ENCODE results near the gene IL4I1.

The IL4I1 gene

GRCh38 chr19:49880162-49880869, 16.4 kb downstream of the IL4I1 start:
- ATAC-seq: no peak

DNA sequence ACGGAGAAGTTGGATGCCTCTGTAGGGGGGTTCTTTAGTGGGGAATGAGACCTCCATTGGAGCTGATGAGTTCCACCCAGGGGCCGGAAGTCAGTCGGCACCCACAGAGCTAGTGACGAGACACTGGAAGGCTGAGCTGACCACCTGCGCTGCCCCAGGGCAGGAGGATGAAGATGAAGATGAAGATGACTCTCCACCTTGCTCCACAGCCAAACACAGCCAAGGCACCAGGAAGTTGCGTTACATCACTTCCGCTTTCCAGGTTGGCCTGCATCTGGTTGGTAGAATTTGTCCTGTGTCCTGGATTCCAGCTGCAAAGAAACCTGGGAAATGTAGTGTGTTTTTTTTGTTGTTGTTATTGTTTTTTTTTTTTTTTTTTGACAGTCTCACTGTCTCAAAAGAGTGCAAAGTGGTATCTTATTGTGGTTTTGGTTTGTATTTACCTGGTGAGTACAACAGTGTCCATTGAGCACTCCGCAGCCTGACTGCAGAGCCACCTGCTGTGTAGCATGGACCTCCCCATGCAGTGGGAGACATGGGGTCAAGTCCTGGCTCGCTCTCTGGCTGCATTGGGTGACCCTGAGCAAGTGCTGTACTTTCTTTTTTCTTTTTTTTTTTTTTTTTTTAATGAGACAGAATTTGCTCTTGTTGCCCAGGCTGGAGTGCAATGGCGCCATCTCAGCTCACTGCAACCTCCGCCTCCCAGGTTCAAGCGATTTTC, 17.3 kb downstream of the IL4I1 start:
- ATAC-seq: no peak
- Mint-ChIP-seq H3K27ac (no peak overlapping the region), H3K36me3 (peaks cover 56% of the 10 kb centered on the region), H3K4me1 (peaks cover 33% of the 10 kb centered on the region), H3K27me3 (no peaks in the 10 kb centered on the region), H3K9me3 (no peaks in the 10 kb centered on the region), H3K4me3 (no peak overlapping the region)

More at GRCh38 chr19:49880162-49880869, 16.4 kb downstream of the IL4I1 start:
- Mint-ChIP-seq H3K9me3 (no peaks in the 10 kb centered on the region), H3K27me3 (no peaks in the 10 kb centered on the region), H3K4me1 (peaks cover 26% of the 10 kb centered on the region), H3K4me3 (no peak overlapping the region), H3K36me3 (peaks cover 65% of the 10 kb centered on the region), H3K27ac (no peak overlapping the region)

- H3K4me3 Mint-ChIP-seq: no peak overlapping the region
- peaks cover 51% of the 10 kb centered on the region for H3K36me3 Mint-ChIP-seq
- no peaks in the 10 kb centered on the region for H3K27me3 Mint-ChIP-seq
- H3K9me3 Mint-ChIP-seq: no peaks in the 10 kb centered on the region
- no peak for ATAC-seq
- H3K4me1 Mint-ChIP-seq: peaks cover 33% of the 10 kb centered on the region
- no peak overlapping the region for H3K27ac Mint-ChIP-seq
Observed at GRCh38 chr19:49878744-49879070, 18.0 kb downstream of the IL4I1 start.

GRCh38 chr19:49877879-49878743, 18.6 kb downstream of the IL4I1 start:
- H3K27me3 Mint-ChIP-seq: no peaks in the 10 kb centered on the region
- peak; percentile 84 for ATAC-seq
- peaks cover 33% of the 10 kb centered on the region for H3K4me1 Mint-ChIP-seq
- H3K36me3 Mint-ChIP-seq: peaks cover 45% of the 10 kb centered on the region
- no peak overlapping the region for H3K4me3 Mint-ChIP-seq
- H3K9me3 Mint-ChIP-seq: no peaks in the 10 kb centered on the region
- no peak overlapping the region for H3K27ac Mint-ChIP-seq

DNA sequence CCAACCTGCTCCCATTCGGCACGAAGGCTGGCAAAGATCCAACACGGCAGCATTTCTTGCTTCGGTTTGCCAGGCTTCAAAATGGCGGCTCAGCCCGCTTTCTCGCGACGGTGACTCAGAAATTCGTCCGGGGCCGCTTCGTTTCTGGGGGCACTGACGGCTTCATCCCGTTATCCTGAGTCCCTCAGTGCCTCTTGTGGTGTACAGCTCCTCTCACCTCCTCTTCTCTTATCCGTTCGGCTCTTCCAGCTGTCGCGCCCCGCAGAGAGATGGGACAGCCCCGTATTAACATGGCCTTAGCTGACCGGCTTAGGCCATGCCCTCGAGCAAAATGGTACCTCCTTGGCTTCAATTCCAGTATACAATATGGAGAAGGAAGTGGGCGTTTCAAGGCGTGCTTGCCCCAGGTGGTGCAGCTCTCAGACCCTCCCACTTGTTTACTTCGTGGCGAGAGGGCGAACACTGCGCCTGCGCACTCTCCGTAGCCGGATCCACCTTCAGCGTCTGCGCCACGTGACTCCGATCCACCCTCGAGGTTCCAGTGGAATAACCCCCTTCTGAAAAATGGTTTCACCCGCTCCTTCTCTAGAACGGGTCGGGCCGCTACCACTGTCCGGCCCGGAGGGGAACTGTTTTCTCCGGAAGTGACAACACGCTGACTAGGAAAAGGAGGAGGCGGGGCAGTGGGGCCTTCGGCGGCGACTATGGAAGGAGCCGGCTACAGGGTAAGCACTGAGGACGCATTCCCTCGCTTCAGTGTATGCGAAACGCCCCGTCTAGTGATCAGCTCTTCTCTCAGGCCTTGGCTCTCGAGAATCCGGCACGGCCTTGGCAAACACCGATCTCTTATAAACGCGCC, 19.4 kb downstream of the IL4I1 start, which contains the start of the genes AKT1S1 and TBC1D17:
Gene AKT1S1 (minus strand): TSS at position 336 of the 859 bp plus-strand sequence. CDS start 4,060 bp downstream, outside the sequence.
Gene TBC1D17 (plus strand): TSS at position 683 of the 859 bp plus-strand sequence. CDS start 22 bp downstream, at position 705.
- peaks cover 34% of the 10 kb centered on the region for H3K4me1 Mint-ChIP-seq
- no peaks in the 10 kb centered on the region for H3K27me3 Mint-ChIP-seq
- H3K9me3 Mint-ChIP-seq: no peaks in the 10 kb centered on the region
- H3K4me3 Mint-ChIP-seq: no peak within 1 kb of the TSS
- H3K36me3 Mint-ChIP-seq: peaks cover 36% of the 10 kb centered on the region
- ATAC-seq: peak; percentile 89
- H3K27ac Mint-ChIP-seq: no peak within 1 kb of the TSS

DNA sequence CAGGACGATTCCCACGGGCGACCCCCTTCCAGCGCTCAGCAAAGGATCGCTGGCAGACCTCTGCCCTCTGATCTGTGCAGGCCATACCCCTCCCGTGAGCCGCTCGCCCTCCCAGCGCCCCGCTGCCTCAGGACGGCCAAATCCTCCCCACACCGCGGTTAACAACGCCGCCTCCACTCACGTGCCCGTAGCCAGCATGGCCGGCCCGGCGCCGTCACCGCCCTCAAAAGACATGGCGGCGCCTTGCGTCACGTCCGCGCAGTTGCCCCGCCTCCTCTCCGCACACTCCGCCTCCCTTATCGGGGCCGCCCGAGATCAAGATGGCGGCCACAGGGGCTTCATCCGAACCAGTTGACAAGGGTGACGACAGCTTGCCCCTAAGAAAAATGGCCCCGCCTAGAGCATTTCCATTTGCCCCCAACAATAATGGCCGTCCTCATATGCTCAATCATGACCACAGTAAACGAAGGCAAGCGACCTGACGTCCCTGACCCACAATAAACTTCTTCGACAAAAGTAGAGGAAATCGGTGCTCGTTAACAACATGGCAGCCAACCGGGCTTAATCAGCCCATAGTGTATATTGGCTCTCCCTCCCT, 20.2 kb downstream of the IL4I1 start:
- peak; percentile 79 for ATAC-seq
- Mint-ChIP-seq H3K4me1 (peaks cover 37% of the 10 kb centered on the region), H3K27me3 (no peaks in the 10 kb centered on the region), H3K36me3 (peaks cover 29% of the 10 kb centered on the region), H3K9me3 (no peaks in the 10 kb centered on the region), H3K27ac (no peak overlapping the region), H3K4me3 (no peak overlapping the region)

DNA sequence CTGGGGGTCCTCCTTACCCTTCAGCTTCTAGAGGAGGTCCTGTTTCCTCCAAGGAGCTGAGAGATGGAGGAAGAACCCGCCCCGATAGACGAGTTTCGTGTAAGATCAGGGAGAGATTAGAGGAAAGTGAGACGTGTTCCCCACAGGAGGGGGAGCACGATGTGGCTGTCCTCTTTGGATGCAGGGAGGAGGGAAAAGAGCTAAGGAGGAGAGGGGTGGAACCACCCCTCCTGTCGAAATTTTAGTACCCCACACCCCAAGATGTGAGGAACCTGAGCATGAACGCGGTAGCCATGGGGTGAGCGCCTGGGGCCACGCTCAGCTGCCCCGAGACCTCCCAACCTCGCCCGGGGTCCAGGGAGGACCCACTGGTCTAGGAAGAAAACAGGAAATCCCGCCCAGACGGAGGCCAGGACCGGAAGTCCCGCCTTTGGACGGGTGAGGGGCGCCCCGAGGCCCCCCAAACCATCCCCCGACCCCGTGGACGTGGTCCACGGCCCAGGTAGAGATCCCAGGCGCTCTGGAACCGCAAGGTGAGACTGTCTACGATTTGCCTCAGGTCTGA, 20.7 kb downstream of the IL4I1 start:
- no peak overlapping the region for H3K4me3 Mint-ChIP-seq
- H3K27me3 Mint-ChIP-seq: no peaks in the 10 kb centered on the region
- peak; percentile 9 for ATAC-seq
- no peaks in the 10 kb centered on the region for H3K9me3 Mint-ChIP-seq
- peaks cover 23% of the 10 kb centered on the region for H3K36me3 Mint-ChIP-seq
- peaks cover 37% of the 10 kb centered on the region for H3K4me1 Mint-ChIP-seq
- H3K27ac Mint-ChIP-seq: no peak overlapping the region

DNA sequence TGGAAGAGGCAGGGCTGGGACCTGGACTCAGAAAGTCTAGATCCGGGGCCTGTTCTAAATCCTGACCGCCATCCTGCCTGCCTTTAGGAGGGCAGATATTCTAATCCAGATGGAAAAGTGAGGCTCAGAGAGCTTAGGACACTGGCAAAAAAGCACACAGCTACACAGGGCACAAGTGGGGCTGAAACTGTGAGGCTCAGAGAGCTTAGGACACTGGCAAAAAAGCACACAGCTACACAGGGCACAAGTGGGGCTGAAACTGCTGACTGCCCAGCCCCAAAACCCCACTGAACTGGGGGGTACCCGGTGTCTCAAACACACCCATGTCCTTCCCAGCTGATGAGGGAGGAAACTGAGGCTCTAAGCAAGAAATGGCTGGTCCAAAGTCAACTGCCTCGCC, 21.5 kb downstream of the IL4I1 start:
- Mint-ChIP-seq H3K36me3 (peaks cover 15% of the 10 kb centered on the region), H3K27me3 (no peaks in the 10 kb centered on the region), H3K4me3 (no peak overlapping the region), H3K27ac (no peak overlapping the region), H3K4me1 (peaks cover 45% of the 10 kb centered on the region), H3K9me3 (no peaks in the 10 kb centered on the region)
- no peak for ATAC-seq

GRCh38 chr19:49874503-49875157, 22.1 kb downstream of the IL4I1 start:
- peaks cover 47% of the 10 kb centered on the region for H3K4me1 Mint-ChIP-seq
- no peaks in the 10 kb centered on the region for H3K9me3 Mint-ChIP-seq
- no peak overlapping the region for H3K27ac Mint-ChIP-seq
- peaks cover 12% of the 10 kb centered on the region for H3K36me3 Mint-ChIP-seq
- no peak for ATAC-seq
- no peaks in the 10 kb centered on the region for H3K27me3 Mint-ChIP-seq
- H3K4me3 Mint-ChIP-seq: no peak overlapping the region

- Mint-ChIP-seq H3K4me1 (peaks cover 43% of the 10 kb centered on the region), H3K27me3 (no peaks in the 10 kb centered on the region), H3K36me3 (peaks cover 6% of the 10 kb centered on the region), H3K4me3 (no peak overlapping the region), H3K9me3 (no peaks in the 10 kb centered on the region), H3K27ac (no peak overlapping the region)
- ATAC-seq: no peak
Observed at GRCh38 chr19:49873834-49874233, 22.9 kb downstream of the IL4I1 start.

DNA sequence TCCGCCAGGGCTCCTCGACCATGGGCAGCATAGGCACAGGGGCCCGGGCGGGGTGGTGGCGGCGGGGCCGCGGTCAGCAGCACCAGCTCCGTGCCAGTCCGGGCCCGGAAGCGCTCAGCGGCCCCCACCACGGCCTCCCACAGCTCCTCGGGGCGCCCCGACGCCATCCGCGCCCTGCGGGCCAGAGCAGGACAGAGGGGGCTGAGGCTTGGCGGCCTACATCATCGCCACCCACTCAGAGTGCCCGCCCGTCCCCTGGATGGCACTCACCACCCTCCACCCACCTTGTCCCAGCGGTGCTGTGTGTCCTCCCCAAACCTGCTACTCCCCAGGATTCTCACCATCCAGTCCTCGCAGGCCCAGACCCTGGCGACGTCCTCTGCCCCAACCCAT, 23.6 kb downstream of the IL4I1 start:
- Mint-ChIP-seq H3K27me3 (no peaks in the 10 kb centered on the region), H3K4me3 (no peak overlapping the region), H3K27ac (no peak overlapping the region), H3K36me3 (peaks cover 3% of the 10 kb centered on the region), H3K4me1 (peaks cover 38% of the 10 kb centered on the region), H3K9me3 (no peaks in the 10 kb centered on the region)
- ATAC-seq: no peak

DNA sequence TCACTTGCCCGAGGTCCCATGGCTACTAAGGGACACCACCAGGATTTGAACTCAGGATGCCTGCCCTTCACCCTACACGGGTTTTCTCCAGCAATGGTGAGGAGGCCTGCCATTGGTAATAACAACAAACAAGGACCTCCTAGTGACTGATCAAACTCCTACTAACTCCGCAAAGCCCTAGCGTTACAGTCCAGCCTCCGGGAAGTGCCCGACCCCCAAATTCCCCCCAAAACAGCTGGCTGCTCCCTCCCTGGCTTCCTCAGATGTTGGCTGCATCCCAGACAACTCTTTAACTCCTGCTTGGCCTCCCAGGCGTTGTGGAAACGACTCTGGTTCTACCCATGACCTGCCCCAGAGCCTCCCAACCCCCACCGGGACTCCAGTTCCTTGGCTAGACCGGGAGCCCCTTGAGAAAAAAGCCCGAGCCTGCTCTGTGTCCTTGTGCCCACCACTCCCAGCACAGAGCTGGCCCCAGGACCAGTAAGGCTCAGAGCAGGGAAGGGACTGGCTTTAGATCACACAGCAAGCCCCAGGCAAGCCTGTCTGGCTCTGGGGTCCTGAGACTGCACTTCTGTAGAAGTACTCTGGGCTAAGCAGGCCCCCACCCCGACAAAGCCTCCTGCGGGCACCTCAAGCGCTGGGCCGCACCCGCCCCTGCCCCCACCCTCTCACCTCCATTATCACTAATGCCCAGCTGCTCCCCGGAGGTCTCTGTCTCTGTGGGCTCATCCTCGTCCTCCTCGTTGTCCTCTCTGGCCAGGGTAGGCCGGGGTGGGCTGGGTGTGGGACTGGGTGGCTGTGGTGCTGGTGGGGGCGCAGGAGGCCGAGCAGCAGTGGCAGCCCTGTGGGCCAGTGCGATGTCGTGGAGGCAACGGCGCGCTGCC, 24.2 kb downstream of the IL4I1 start:
- no peak for ATAC-seq
- peaks cover 41% of the 10 kb centered on the region for H3K4me1 Mint-ChIP-seq
- no peaks in the 10 kb centered on the region for H3K27me3 Mint-ChIP-seq
- no peak overlapping the region for H3K4me3 Mint-ChIP-seq
- H3K27ac Mint-ChIP-seq: peak overlapping the region; percentile 45
- H3K9me3 Mint-ChIP-seq: no peaks in the 10 kb centered on the region
- no peaks in the 10 kb centered on the region for H3K36me3 Mint-ChIP-seq

All from stimulated activated memory B cell treated with anti-CD40 and anti-IgM and Interleukin-4, amounts not matched to agents 10 μg/mL and 1 μg/mL and 100 μg/mL, for 72 hours (primary cell).